Endothelial cell of umbilical vein (primary cell): ENCODE results near the gene FGL2. TPM values are rescaled to one million over a fixed set of nuclear protein-coding genes. Genes with fewer than 3 reads are reported as not detected.

ENCODE experiments used
- Bru-seq: library from RNA; stranded (reverse); fragments of 400-500 nt; gene quantifications from one replicate; lab custom pipeline; 2021; lab: Mats Ljungman, UMichigan
- BruChase-seq, 2 experiments: library from RNA; stranded (reverse); fragments of 400-500 nt; gene quantifications; one replicate each; lab custom pipeline; 2021; lab: Mats Ljungman, UMichigan
- BruUV-seq: library from RNA; stranded (reverse); fragments of 400-500 nt; replicated peaks from 2 replicates; lab custom pipeline; 2021; lab: Mats Ljungman, UMichigan
- CTCF ChIA-PET: fragments of 300-600, 350-600 bp; sonication (Branson Sonifier 250); formaldehyde crosslinking; loops from one replicate; lab custom pipeline; 2021; ENCODE audit warnings: antibody characterized with exemption, inconsistent platforms; lab: Charles Lee
- POLR2A ChIA-PET: fragments of 300-600, 350-600 bp; sonication (Branson Sonifier 250); formaldehyde crosslinking; loops from one replicate; lab custom pipeline; 2021; ENCODE audit warnings: antibody characterized with exemption, inconsistent platforms; lab: Charles Lee
- DNase-seq: peaks from one replicate; pipeline ENCODE4 v3.0.0-alpha.2; 2011; ENCODE audit warnings: low read depth, low spot score
- FAIRE-seq: peaks from 2 replicates; lab custom pipeline; 2011; peaks lifted over from hg19 to GRCh38; lab: Jason Lieb, UNC
- H2AFZ ChIP-seq: 2 replicates; pipeline ENCODE4 v1.6.0; 2012; ENCODE audit warnings: low read depth, low read length, control low read depth, inconsistent platforms
- H3K27ac ChIP-seq: 2 replicates; pipeline ENCODE4 v1.5.1; 2011; ENCODE audit warnings: low read depth, mild to moderate bottlenecking, control low read depth, low read length, moderate library complexity; ENCODE audit not compliant: insufficient read depth
- H3K27me3 ChIP-seq, 2 experiments: 2 replicates each; pipeline versions ENCODE4 v1.6.0 to v1.6.1; 2011; ENCODE audit warnings: low read length in 2 of 2, mixed read lengths in 1 of 2; ENCODE audit not compliant: control insufficient read depth in 2 of 2, insufficient read depth in 2 of 2
- H3K36me3 ChIP-seq, 2 experiments: 2 replicates in 1 of 2; 3 replicates in 1 of 2; pipeline ENCODE4 v1.5.1; 2011; ENCODE audit warnings: low read length in 2 of 2, mild to moderate bottlenecking in 1 of 2, moderate library complexity in 1 of 2; ENCODE audit not compliant: control insufficient read depth in 2 of 2, insufficient read depth in 2 of 2; ENCODE audit errors: extremely low read depth in 1 of 2
- H3K4me1 ChIP-seq: 3 replicates; pipeline ENCODE4 v1.5.1; 2011; ENCODE audit warnings: mild to moderate bottlenecking, low read length; ENCODE audit not compliant: control insufficient read depth, insufficient read depth; ENCODE audit errors: extremely low read depth
- H3K4me2 ChIP-seq: 2 replicates; pipeline ENCODE4 v1.6.1; 2011; ENCODE audit warnings: low read length, control low read depth, mixed read lengths; ENCODE audit not compliant: insufficient read depth
- H3K4me3 ChIP-seq, 3 experiments: fragments of 200-600 bp in 1 of 3; sonication (generic), shearing (Covaris generic) in 1 of 3; replicated peaks in 1 of 3; 2 replicates each; pipeline ENCODE4 v1.5.1; 2011 to 2016; ENCODE audit warnings: control low read depth in 3 of 3, low read length in 3 of 3, mild to moderate bottlenecking in 2 of 3, inconsistent platforms in 1 of 3, low read depth in 1 of 3, moderate library complexity in 1 of 3; ENCODE audit not compliant: insufficient read depth in 1 of 3
- H3K79me2 ChIP-seq: 2 replicates; pipeline ENCODE4 v1.6.0; 2012; ENCODE audit warnings: low read length, inconsistent platforms; ENCODE audit not compliant: control insufficient read depth, insufficient read depth
- H3K9ac ChIP-seq: replicated peaks from 2 replicates; pipeline ENCODE3; 2011; ENCODE audit warnings: low read length, control low read depth; ENCODE audit not compliant: insufficient read depth; ENCODE audit errors: extremely low read depth
- H3K9me1 ChIP-seq: replicated peaks from 3 replicates; pipeline ENCODE4 v1.6.0; 2011; ENCODE audit warnings: mild to moderate bottlenecking, low read length; ENCODE audit not compliant: control insufficient read depth, insufficient read depth; ENCODE audit errors: extremely low read depth
- H3K9me3 ChIP-seq: replicated peaks from 2 replicates; pipeline ENCODE4 v1.5.1; 2012; ENCODE audit warnings: low read length, inconsistent platforms; ENCODE audit not compliant: control insufficient read depth, insufficient read depth
- H4K20me1 ChIP-seq: replicated peaks from 2 replicates; pipeline ENCODE3; 2011; ENCODE audit warnings: mild to moderate bottlenecking, low read length; ENCODE audit not compliant: control insufficient read depth, insufficient read depth; ENCODE audit errors: extremely low read depth
- EZH2 ChIP-seq: IDR thresholded peaks from 2 replicates; pipeline ENCODE4 v1.6.1; 2012; ENCODE audit warnings: borderline replicate concordance, low read depth, mild to moderate bottlenecking, moderate library complexity, low read length, inconsistent platforms; ENCODE audit not compliant: severe bottlenecking
- GATA2 ChIP-seq: IDR thresholded peaks from 2 replicates; pipeline ENCODE4 v1.7.0; 2011; ENCODE audit warnings: low read depth, mild to moderate bottlenecking, moderate library complexity, mixed read lengths, low read length; ENCODE audit not compliant: insufficient read length, insufficient read depth
- JUN ChIP-seq: IDR thresholded peaks from 2 replicates; pipeline ENCODE4 v1.6.1; 2011; ENCODE audit warnings: borderline replicate concordance, low read depth; ENCODE audit not compliant: insufficient read length, insufficient read depth
- dilution Hi-C: fragments of 300-500 bp; cut with MboI; formaldehyde crosslinking; loops from one replicate; pipeline ENCODE4 v1.15.0; 2019; ENCODE audit warnings: low sequenced_read_pairs; ENCODE audit not compliant: extremely low pct_ligation_motif_present
- intact Hi-C: fragments of 100-400 bp; cut with micrococcal nuclease; formaldehyde crosslinking; loops from one replicate; pipeline ENCODE4 v1.10.0; 2022
- long read RNA-seq: library from polyadenylated mRNA; stranded (forward); transcript quantifications from one replicate; pipeline ENCODE4 v2.0.0, GENCODE V29; 2021
- polyA minus RNA-seq, 3 experiments: library from RNA; depleted of rRNA, polyadenylated mRNA; stranded (reverse); fragments of >200 nt; gene quantifications; 1 replicate in 1 of 3; 2 replicates in 2 of 3; pipeline ENCODE4 v1.2.3, GENCODE V29; 2011
- polyA plus RNA-seq, 4 experiments: library from polyadenylated mRNA; depleted of rRNA in 3 of 4; stranded (reverse) in 3 of 4; unstranded in 1 of 4; fragments of >200 nt; gene quantifications; 2 replicates each; pipeline versions ENCODE4 v1.2.1 to v1.2.3, GENCODE V29; 2011 to 2012; ENCODE audit warnings: missing spikeins in 1 of 4
- total RNA-seq: library from RNA; stranded (reverse); gene quantifications from 2 replicates; pipeline ENCODE4 v1.2.3, GENCODE V29; 2021

FGL2 gene
- not detected in 2 replicates for total RNA-seq
- polyA plus RNA-seq, result not detected in 2 replicates
- not detected in 2 replicates for polyA plus RNA-seq (2011; cell fraction: cytosol; rRNA removed)
- not detected in 2 replicates for polyA plus RNA-seq (2011; cell fraction: nucleus; rRNA removed)
- 0.07 TPM in 1 of 2 replicates, not detected in the other for polyA plus RNA-seq (2012)
- not detected in 2 replicates for polyA minus RNA-seq
- polyA minus RNA-seq (2011; cell fraction: cytosol; rRNA and poly(A)+ RNA removed), result not detected
- polyA minus RNA-seq (2011; cell fraction: nucleus; rRNA and poly(A)+ RNA removed), result not detected in 2 replicates
- not detected for Bru-seq, nascent RNA
- not detected for BruChase-seq, experiment 1, labeled RNA remaining after a 6-hour chase
- not detected for BruChase-seq, experiment 2, labeled RNA remaining after a 2-hour chase
- long read RNA-seq, result 0 reads

GRCh38 chr7:77199013-77199966 is at the start of gene FGL2:
FGL2 (minus strand) TSS chr7:77199819; CDS start chr7:77199793, 26 bp downstream.
- FAIRE-seq, result no peak
- POLR2A ChIA-PET, result no interaction called here
- no peak within 1 kb of the TSS for H2AFZ ChIP-seq

GRCh38 chr7:77248154-77248553 is 48.5 kb upstream of the FGL2 start:
- H2AFZ ChIP-seq, result no peak overlapping the region
- dilution Hi-C loops, result no loop called here

More at GRCh38 chr7:77199013-77199966, at the start of gene FGL2:
- Histone ChIP-seq H3K36me3 (no peaks in the 10 kb centered on the region), H3K4me3 (no peak within 1 kb of the TSS), H3K9me1 (no peaks in the 10 kb centered on the region), H3K4me2 (no peak within 1 kb of the TSS), H3K27ac (no peak within 1 kb of the TSS), H3K4me1 (no peaks in the 10 kb centered on the region), H4K20me1 (no peaks in the 10 kb centered on the region), H3K79me2 (no peaks in the 10 kb centered on the region), H3K27me3 (peaks cover 0 to 7% of the 10 kb centered on the region in 2 experiments), H3K9ac (no peak within 1 kb of the TSS), H3K9me3 (no peaks in the 10 kb centered on the region)
- BruUV-seq, result no TSS peak
- TF ChIP-seq JUN, result no peak
- peak; percentile 27 for TF ChIP-seq EZH2
- CTCF ChIA-PET, result interaction anchor here (2.2 kb wide), 1 partner anchor 48 kb away, joined by 8 read pairs; no protein-coding TSS in a partner anchor
- intact Hi-C loops, result no loop called here
- DNase-seq, result no peak
- dilution Hi-C loops, result no loop called here

More at GRCh38 chr7:77248154-77248553, 48.5 kb upstream of the FGL2 start:
- H3K4me2 ChIP-seq, result no peak overlapping the region
- TF ChIP-seq GATA2, result no peak
- no peaks in the 10 kb centered on the region for H3K36me3 ChIP-seq
- no peaks in the 10 kb centered on the region for H3K9me1 ChIP-seq
- no peaks in the 10 kb centered on the region for H3K9me3 ChIP-seq
- no peaks in the 10 kb centered on the region for H3K27me3 ChIP-seq
- intact Hi-C loops, result no loop called here
- H3K79me2 ChIP-seq, result no peaks in the 10 kb centered on the region
- ChIA-PET CTCF (interaction anchor here (1.4 to 4.8 kb wide), 9 partner anchors 10 to 126 kb away, joined by 3 to 103 read pairs (median 10); partner anchors contain the start of genes CCDC146 and FGL2), POLR2A (no interaction called here)
- peaks cover 4% of the 10 kb centered on the region for H3K4me1 ChIP-seq
- H3K9ac ChIP-seq, result no peak overlapping the region
- BruUV-seq, result no TSS peak
- no peaks in the 10 kb centered on the region for H4K20me1 ChIP-seq
- no peak overlapping the region for H3K27ac ChIP-seq
- H3K4me3 ChIP-seq, result no peak overlapping the region
- FAIRE-seq, result no peak
- DNase-seq, result no peak
